HCEC 1CT (cell line): ENCODE measurements around the gene PXDN.

Source experiments
- DNase-seq: peaks from one replicate; pipeline ENCODE4 v3.0.0-alpha.2; 2017

Gene PXDN

GRCh38 chr2:1751767-1752725 is 7.7 kb upstream of the PXDN start:
- no peak for DNase-seq

- DNase-seq: peak; percentile 85
These were observed 6.8 kb upstream of the PXDN start for GRCh38 chr2:1750933-1751766.

GRCh38 chr2:1750270-1750932 is 6.1 kb upstream of the PXDN start:
- DNase-seq: no peak

DNA sequence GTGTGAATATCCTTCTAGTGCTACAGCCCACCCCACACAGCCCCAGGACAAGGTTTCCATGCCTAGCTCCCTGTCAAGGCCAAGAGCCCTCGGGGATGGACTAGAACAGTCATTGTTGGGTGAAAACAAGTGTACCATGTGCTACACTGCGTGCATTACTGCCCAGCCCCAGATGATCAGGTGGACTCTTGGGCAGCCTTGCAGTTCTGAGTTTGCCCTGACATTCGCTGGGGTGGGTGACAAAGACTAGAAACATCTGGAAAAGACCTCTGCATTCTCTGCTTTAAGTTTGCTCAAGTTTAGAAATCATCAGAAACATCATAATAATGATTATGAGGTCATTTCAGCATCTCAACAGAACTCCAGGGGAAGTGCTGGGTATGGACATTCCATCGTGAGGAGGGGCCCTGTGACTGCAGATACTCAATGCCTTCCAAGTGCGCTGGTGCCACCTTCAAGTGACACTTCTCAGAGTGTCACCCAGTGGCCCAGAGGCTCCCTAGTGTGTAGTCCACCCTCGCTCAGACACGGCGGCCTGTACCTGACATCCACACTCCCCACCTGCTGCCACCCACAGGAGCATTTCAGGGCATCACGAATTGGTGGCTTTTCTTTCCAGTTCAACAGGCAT is 5.3 kb upstream of the PXDN start:
- no peak for DNase-seq

DNA sequence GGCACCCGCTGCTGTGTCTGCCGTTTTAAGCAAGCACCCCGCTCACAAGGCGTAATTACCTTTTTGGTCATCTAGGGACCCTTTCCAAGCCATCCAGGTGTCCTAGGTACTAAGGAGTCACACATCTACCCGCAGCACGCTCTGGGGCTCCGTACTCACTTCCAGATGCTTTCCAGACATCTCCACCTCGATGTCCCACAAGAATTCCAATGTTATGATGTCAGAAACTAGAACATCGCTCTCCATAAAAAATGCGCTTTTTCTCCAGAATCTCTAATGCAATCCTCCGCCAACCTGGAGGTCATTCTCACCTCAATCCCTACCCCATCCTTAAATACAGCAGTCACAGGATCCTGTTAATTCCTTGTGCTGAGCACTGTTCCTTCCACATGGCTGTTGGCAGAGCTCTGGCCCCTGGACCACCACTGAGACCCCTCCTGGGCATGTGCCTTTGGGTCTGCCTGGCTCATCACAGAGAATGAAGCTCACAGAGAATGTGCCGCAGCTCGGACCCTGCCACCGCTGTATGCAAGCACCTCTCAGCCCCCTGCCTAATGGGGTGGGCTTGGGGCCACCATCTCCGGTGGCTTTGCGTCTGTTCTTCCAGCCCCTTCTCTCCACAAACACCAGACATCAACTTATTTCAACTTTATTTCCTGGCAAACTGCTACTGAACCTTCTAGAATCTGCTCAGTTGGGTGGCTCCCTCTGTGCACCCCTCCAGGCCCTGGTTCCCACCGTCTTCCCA is 4.6 kb upstream of the PXDN start:
- DNase-seq: no peak

GRCh38 chr2:1748176-1748740 is 3.9 kb upstream of the PXDN start:
- DNase-seq: no peak

DNA sequence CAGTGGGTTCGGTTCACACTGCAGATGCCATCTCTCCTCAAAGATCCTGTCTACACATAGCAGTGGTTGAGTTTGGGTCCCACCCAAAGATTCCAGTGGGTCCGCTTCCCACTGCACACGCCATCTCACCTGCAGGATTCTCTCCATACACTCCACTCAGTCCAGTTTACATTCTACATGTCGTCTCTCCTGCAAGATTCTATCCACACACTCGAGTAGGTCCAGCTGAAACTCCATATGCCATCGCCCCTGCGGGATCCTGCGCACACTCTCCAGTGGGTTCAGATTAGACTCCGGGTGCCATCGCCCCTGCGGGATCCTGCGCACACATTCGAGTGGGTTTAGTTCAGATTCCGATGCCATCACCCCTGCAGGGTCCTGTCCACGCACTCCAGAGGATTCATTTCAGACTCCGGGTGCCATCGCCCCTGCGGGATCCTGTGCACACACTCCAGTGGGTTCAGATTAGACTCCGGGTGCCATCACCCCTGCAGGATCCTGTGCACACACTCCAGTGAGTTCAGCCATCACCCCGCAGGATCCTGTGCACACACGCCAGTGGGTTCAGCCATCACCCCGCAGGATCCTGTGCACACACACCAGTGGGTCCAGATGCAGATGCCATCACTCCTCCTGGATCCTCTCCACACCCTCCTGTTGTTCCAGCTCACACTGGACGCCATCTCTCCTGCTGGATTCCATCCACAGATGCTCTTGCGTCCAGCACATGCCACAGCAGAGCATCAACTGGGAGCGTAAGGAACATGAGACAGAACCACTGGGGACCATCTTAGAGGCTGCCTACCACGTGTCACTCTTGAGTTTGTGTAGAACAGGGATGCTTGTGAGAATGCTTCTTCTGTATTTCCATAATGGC is 3.0 kb upstream of the PXDN start:
- DNase-seq: no peak

GRCh38 chr2:1746174-1747064 is 2.1 kb upstream of the PXDN start:
- no peak for DNase-seq

DNA sequence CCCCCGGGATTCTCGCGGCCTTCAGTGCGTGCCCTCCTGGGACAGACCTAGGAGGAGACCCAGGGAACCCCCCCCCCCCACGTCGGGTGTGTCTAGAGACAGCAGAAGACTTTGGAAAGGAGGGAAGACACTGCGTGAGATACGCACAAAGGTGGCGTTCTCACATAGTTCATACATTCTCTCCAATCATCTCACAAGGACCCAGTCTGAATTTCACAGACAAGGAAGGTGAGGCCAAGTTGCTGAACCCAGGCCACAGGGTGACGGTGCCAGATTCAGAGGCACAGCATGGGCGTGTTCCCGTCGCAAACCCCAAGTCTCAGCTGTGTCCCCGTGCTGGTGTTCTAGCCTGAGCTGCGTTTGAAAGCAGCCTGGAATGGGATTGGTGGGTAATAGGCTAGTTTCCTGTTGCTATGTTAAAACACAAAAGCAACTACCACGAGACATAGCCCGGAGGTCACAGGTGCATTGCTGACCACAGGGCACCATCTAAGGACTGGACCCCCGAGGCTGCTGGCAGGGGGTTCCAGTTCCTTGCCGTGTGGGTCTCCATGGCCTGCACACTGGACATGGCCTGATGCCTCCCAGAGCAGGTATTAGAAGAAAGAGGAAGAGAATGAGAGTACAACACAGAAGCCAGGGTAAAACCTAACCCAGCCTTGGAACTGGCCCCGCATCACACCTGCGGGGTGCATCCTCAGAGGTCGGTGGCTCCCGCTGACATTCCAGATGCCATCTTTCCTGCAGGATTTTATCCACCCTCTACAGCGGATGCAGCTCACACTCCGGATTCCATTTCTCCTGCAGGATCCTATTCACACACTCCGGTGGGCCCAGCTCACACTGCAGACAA is 1.1 kb upstream of the PXDN start:
- no peak for DNase-seq

DNA sequence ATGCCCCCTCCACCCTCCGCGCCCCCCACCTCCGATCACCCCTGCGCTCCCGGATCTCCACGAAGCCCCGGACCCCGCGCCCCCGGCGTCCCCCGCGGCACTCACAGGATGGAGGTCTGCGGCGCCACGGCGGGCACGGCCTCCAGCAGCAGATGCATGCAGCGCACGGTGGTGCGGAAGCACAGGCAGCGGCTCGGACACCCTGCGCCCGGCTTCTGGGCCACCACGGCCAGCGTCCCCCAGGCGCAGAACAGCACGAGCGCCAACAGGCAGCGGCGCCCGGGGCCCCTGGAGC is 217 bp downstream of the PXDN start:
- DNase-seq: no peak

GRCh38 chr2:1743396-1744150 is 742 bp downstream of the PXDN start:
- peak; percentile 42 for DNase-seq

DNA sequence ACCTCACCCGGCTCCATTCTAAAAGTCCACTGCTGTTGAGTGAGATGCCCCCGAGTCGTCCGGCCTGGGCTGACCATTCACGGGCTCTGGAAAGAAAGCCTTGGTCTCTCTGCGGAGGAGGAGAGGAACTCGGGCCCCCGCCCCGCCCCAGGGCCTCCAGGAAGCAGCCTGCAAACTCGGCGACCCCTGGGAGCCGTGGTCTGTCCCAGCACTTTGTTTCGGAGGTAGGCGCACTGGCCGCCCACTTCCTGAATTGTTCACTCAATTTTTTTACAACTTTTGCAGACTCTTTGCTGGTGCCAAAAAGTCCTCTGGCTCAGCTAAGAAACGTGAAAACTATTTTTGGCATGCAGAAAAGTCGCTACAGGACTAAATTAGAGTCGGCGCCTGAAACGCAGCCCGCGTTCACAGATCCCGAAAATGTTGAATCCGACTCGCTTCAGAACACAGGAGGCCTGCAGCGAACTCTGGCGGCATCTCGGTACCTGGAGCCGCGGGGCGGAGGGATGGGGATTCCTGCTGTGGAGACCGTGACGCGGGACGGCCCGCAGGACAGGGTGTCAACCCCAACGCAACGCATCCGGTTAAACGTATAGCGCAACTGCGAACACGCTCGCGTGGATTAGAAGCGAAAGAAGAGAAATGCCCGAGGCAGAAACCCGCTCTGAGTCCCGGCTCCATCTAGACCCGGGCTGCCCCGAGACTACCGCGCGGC is 1.5 kb downstream of the PXDN start:
- DNase-seq: peak; percentile 89

GRCh38 chr2:1742301-1742680 is 2.0 kb downstream of the PXDN start:
- no peak for DNase-seq

DNA sequence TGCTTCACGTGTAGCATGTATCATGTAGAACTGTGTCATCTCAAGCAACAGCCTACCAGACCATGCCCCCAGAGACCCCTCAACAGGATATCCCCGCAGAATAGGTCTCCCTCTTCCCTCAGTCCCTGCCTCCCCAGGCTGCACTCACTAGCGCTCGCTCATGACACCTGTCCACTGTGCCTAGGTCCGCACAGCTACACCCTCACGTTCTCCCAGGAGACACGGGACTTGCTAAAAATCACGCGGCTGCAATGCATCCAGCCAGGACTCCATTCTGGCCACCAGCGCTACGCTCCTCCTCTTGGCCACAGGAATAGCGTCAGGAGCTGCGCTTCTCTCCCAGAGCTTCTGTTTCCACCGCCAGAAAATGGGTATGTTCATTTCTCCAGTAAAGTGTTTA is 2.5 kb downstream of the PXDN start:
- no peak for DNase-seq

DNA sequence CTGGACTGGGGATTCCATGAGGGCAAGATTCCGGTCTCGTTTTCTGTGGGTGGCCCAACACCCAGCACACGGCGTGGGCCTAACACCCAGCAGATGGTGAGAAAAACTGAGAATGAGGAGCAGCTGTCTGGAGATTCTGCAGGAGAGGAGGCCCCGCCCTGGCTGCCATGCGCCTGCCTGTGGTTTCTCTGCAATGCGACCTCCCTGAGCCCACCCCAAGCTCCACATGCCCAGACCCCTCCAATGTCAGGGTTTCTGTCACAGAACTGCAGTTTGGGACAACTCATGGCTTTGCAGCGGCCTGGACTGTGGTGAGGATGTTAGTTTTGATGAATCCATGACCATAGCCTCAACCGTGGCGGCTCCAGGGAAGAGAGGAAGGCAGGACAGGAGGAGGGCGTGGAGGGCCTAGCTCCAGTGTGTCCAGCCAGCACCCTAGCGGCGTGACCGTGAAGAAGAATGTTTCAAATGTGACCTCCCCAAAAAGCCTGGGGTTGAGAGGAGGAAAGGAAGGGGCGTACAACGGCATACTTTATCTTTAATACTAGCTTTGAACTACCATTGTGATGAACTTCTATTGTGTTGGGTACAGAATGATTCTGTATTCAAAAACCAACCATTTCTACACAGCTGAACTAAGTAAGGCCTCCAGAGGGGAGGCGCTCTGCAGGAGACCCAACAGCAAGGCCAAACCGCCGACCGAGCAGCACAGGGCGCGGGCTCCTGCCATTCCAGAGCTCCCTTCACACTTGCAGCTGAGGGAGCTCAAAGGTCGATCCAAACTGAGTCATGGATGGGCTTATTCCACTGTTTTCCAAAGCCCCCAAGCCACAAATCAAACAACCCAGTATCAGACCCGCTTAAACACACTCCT is 3.4 kb downstream of the PXDN start:
- no peak for DNase-seq

DNA sequence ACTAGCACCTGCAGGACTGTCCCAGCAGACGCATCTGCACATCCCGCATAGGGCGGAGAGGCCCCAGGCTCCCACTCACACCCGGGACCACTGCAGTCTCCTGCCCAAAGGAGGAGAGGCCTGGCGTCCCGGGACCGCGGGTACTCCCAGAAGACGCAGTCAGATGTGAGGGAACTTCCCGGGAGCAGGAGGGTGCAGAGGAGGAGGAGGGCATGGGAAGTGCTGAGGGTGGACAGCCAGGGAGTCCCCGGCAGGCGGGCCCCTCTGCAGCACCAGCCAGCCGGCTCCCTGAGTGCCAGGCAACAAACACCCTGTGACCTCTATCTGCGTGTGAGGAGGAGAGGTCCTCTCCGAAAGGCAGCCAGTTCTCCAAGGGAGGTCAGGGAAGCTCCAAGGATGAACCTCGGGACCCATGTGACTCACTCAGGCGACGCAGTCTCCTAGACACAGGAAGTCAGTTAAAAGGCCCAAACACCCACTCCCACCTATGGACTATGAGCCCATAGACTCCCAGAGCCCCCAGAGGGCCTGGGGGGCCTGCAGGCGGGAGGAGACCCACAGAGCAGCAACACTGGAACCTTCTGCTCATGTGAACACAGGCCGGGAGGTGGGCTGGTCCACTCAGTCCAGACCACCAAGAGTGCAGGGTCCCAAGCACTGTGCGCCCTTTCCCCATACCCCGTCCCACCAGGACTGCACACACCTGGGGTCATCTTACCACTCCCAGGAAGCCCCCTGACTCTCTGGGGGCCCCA is 4.2 kb downstream of the PXDN start:
- DNase-seq: no peak
